Stimulated activated CD8-positive, alpha-beta memory T cell treated with anti-CD3 and anti-CD28 coated beads, Interleukin-15, amount 100 ng/mL, for 1 hour (primary cell): ENCODE data around the gene CASS4.

Experiments
- DNase-seq: peaks from one replicate; pipeline ENCODE4 v3.0.0-alpha.2; 2020; ENCODE audit warnings: low read depth

CASS4 gene

GRCh38 chr20:56447227-56447626 lies 35.2 kb downstream of the CASS4 start:
- DNase-seq: no peak

- no peak for DNase-seq
Measured at GRCh38 chr20:56449459-56449858, 37.4 kb downstream of the CASS4 start.

- no peak for DNase-seq
Measured at GRCh38 chr20:56451056-56451765, 39.2 kb downstream of the CASS4 start.

- no peak for DNase-seq
Measured at GRCh38 chr20:56453352-56453751, 41.3 kb downstream of the CASS4 start.

GRCh38 chr20:56454754-56455153 lies 42.7 kb downstream of the CASS4 start:
- DNase-seq: no peak

- no peak for DNase-seq
Measured at GRCh38 chr20:56458206-56458821, 46.3 kb downstream of the CASS4 start.

GRCh38 chr20:56460459-56460858 lies 48.4 kb downstream of the CASS4 start:
- DNase-seq: no peak

GRCh38 chr20:56461576-56461975 lies 49.5 kb downstream of the CASS4 start:
- no peak for DNase-seq

GRCh38 chr20:56463428-56463827 lies 51.4 kb downstream of the CASS4 start:
- no peak for DNase-seq

GRCh38 chr20:56465997-56466396 lies 53.9 kb downstream of the CASS4 start:
- DNase-seq: no peak

GRCh38 chr20:56467968-56468315 lies 55.9 kb downstream of the CASS4 start:
- no peak for DNase-seq

- DNase-seq: peak; percentile 93
Measured at GRCh38 chr20:56468316-56469076, 56.4 kb downstream of the CASS4 start, which contains the start of gene RTF2. TSS of gene RTF2 (plus strand) at chr20:56468627. CDS start at chr20:56468698, 71 bp downstream.

- no peak for DNase-seq
Measured at GRCh38 chr20:56469077-56469449, 57.0 kb downstream of the CASS4 start.

- no peak for DNase-seq
Measured at GRCh38 chr20:56483970-56484369, 71.9 kb downstream of the CASS4 start.

- no peak for DNase-seq
Measured at GRCh38 chr20:56487216-56487615, 75.2 kb downstream of the CASS4 start.

- DNase-seq: no peak
Measured at GRCh38 chr20:56488566-56488965, 76.5 kb downstream of the CASS4 start.

- no peak for DNase-seq
Measured at GRCh38 chr20:56501116-56501515, 89.1 kb downstream of the CASS4 start.

- no peak for DNase-seq
Measured at GRCh38 chr20:56503916-56504315, 91.9 kb downstream of the CASS4 start.

- DNase-seq: no peak
Measured at GRCh38 chr20:56504373-56505005, 92.4 kb downstream of the CASS4 start.

GRCh38 chr20:56506103-56506502 lies 94.0 kb downstream of the CASS4 start:
- DNase-seq: no peak
